H1 (cell line): Measurements from ENCODE around the gene COL4A2. TPM values are rescaled to one million over a fixed set of nuclear protein-coding genes. Genes with fewer than 3 reads are reported as not detected.

ENCODE experiments used
- CTCF ChIA-PET: fragments of 300-600 bp; sonication (Branson Sonifier 250); formaldehyde crosslinking; loops from one replicate; lab custom pipeline; 2021; ENCODE audit not compliant: partially characterized antibody; lab: Charles Lee
- POLR2A ChIA-PET: fragments of 300-600 bp; sonication (Branson Sonifier 250); formaldehyde crosslinking; loops from one replicate; lab custom pipeline; 2021; ENCODE audit warnings: inconsistent platforms; ENCODE audit not compliant: partially characterized antibody; lab: Charles Lee
- DNase-seq, 2 experiments: peaks; one replicate each; pipeline versions ENCODE4 v3.0.0 to v3.0.0-alpha.2; 2010 to 2022; ENCODE audit warnings: low spot score in 2 of 2, low read depth in 1 of 2, mixed read lengths in 1 of 2
- FAIRE-seq: peaks from 2 replicates; lab custom pipeline; 2011; peaks lifted over from hg19 to GRCh38; lab: Jason Lieb, UNC
- H2AFZ ChIP-seq: 2 replicates; pipeline ENCODE4 v1.8.1; 2012; ENCODE audit warnings: low read length, inconsistent platforms
- H2AK5ac ChIP-seq: 2 replicates; pipeline ENCODE4 v1.6.1; 2013; ENCODE audit warnings: low read depth, low read length
- H2BK120ac ChIP-seq: replicated peaks from 2 replicates; pipeline ENCODE3; 2013; ENCODE audit warnings: low read depth, low read length, inconsistent platforms
- H2BK12ac ChIP-seq: 2 replicates; pipeline ENCODE4 v1.6.1; 2013; ENCODE audit warnings: low read depth, low read length
- H2BK15ac ChIP-seq: 2 replicates; pipeline ENCODE4 v1.6.1; 2013; ENCODE audit warnings: low read length
- H2BK20ac ChIP-seq: 2 replicates; pipeline ENCODE4 v1.6.1; 2013; ENCODE audit warnings: low read length
- H2BK5ac ChIP-seq: 2 replicates; pipeline ENCODE4 v1.6.1; 2013; ENCODE audit warnings: low read depth, low read length
- H3K14ac ChIP-seq: 2 replicates; pipeline ENCODE4 v1.6.1; 2013; ENCODE audit warnings: inconsistent platforms; ENCODE audit not compliant: insufficient read length
- H3K18ac ChIP-seq: 2 replicates; pipeline ENCODE4 v1.6.1; 2013; ENCODE audit warnings: low read length; ENCODE audit errors: extremely low read depth
- H3K23ac ChIP-seq: 2 replicates; pipeline ENCODE4 v1.6.1; 2013; ENCODE audit warnings: inconsistent platforms; ENCODE audit not compliant: insufficient read length
- H3K23me2 ChIP-seq: 2 replicates; pipeline ENCODE4 v1.6.1; 2013; ENCODE audit warnings: low read depth, low read length
- H3K27ac ChIP-seq: 2 replicates; pipeline ENCODE4 v1.6.1; 2011; ENCODE audit warnings: low read depth, low read length, inconsistent platforms
- H3K27me3 ChIP-seq, 4 experiments: replicated peaks in 1 of 4; 1 replicate in 1 of 4; 2 replicates in 3 of 4; pipeline versions ENCODE4 v1.6.1 to v1.8.1; 2011 to 2013; ENCODE audit warnings: low read length in 3 of 4, mild to moderate bottlenecking in 3 of 4, inconsistent platforms in 2 of 4, mixed read lengths in 2 of 4, moderate library complexity in 1 of 4; ENCODE audit not compliant: control insufficient read depth in 3 of 4, insufficient read depth in 3 of 4; ENCODE audit errors: extremely low read depth in 1 of 4
- H3K36me3 ChIP-seq, 4 experiments: 2 replicates each; pipeline versions ENCODE4 v1.6.1 to v1.8.1; 2011 to 2013; ENCODE audit warnings: mild to moderate bottlenecking in 4 of 4, low read length in 3 of 4, moderate library complexity in 2 of 4, control low read depth in 1 of 4, inconsistent platforms in 1 of 4; ENCODE audit not compliant: insufficient read depth in 4 of 4, control insufficient read depth in 2 of 4
- H3K4ac ChIP-seq: replicated peaks from 2 replicates; pipeline ENCODE3; 2013; ENCODE audit warnings: low read length, low read depth, mixed read lengths, inconsistent platforms; ENCODE audit not compliant: insufficient read length
- H3K4me1 ChIP-seq, 4 experiments: replicated peaks in 1 of 4; 1 replicate in 1 of 4; 2 replicates in 3 of 4; pipeline versions ENCODE4 v1.6.1 to v1.8.1; 2011 to 2013; ENCODE audit warnings: low read length in 3 of 4, inconsistent platforms in 2 of 4, mixed read lengths in 1 of 4; ENCODE audit not compliant: insufficient read depth in 4 of 4, control insufficient read depth in 3 of 4
- H3K4me2 ChIP-seq, 2 experiments: 2 replicates each; pipeline versions ENCODE4 v1.6.1 to v1.8.1; 2011 to 2013; ENCODE audit warnings: low read depth in 2 of 2, low read length in 2 of 2, control low read depth in 1 of 2, inconsistent platforms in 1 of 2, mild to moderate bottlenecking in 1 of 2; ENCODE audit not compliant: insufficient read depth in 1 of 2
- H3K4me3 ChIP-seq, 4 experiments: fragments of 200-600, 300-600 bp in 1 of 4; sonication (generic), shearing (Covaris generic), sonication (Bioruptor Twin) in 1 of 4; 2 replicates each; pipeline versions ENCODE4 v1.5.1 to v1.8.1; 2011 to 2016; ENCODE audit warnings: low read length in 4 of 4, low read depth in 3 of 4, control low read depth in 2 of 4, inconsistent platforms in 2 of 4, mild to moderate bottlenecking in 2 of 4, mixed read lengths in 1 of 4, moderate library complexity in 1 of 4; ENCODE audit not compliant: insufficient read depth in 2 of 4; ENCODE audit errors: extremely low read depth in 1 of 4
- H3K56ac ChIP-seq: replicated peaks from 2 replicates; pipeline ENCODE3; 2013; ENCODE audit warnings: low read depth, mild to moderate bottlenecking, mixed read lengths, low read length, inconsistent platforms; ENCODE audit not compliant: insufficient read length
- H3K79me1 ChIP-seq: 2 replicates; pipeline ENCODE4 v1.6.1; 2013; ENCODE audit warnings: low read depth, low read length, control low read depth
- H3K79me2 ChIP-seq, 2 experiments: 2 replicates each; pipeline versions ENCODE4 v1.6.1 to v1.8.1; 2012 to 2013; ENCODE audit warnings: low read length in 2 of 2, mild to moderate bottlenecking in 2 of 2, inconsistent platforms in 1 of 2; ENCODE audit not compliant: insufficient read depth in 2 of 2, control insufficient read depth in 1 of 2
- H3K9ac ChIP-seq, 4 experiments: replicated peaks in 1 of 4; 1 replicate in 1 of 4; 2 replicates in 3 of 4; pipeline versions ENCODE4 v1.6.1 to v1.8.1; 2011 to 2013; ENCODE audit warnings: low read depth in 3 of 4, low read length in 3 of 4, control low read depth in 2 of 4, mild to moderate bottlenecking in 2 of 4, moderate library complexity in 2 of 4, inconsistent platforms in 1 of 4; ENCODE audit errors: extremely low read depth in 1 of 4
- H3K9me3 ChIP-seq, 2 experiments: 2 replicates each; pipeline versions ENCODE4 v1.6.1 to v1.8.1; 2012 to 2013; ENCODE audit warnings: mild to moderate bottlenecking in 2 of 2, moderate library complexity in 2 of 2, control low read depth in 1 of 2, inconsistent platforms in 1 of 2, low read depth in 1 of 2, low read length in 1 of 2, mixed read lengths in 1 of 2; ENCODE audit not compliant: insufficient read depth in 2 of 2
- H4K20me1 ChIP-seq, 2 experiments: replicated peaks in 1 of 2; 2 replicates each; pipeline versions ENCODE3 to v1.8.1; 2011 to 2013; ENCODE audit warnings: inconsistent platforms in 2 of 2, low read length in 2 of 2, mild to moderate bottlenecking in 1 of 2; ENCODE audit not compliant: insufficient read depth in 2 of 2, control insufficient read depth in 1 of 2
- H4K5ac ChIP-seq: 2 replicates; pipeline ENCODE4 v1.6.1; 2013; ENCODE audit warnings: low read length, low read depth, mixed read lengths, inconsistent platforms; ENCODE audit not compliant: insufficient read length
- H4K8ac ChIP-seq: 2 replicates; pipeline ENCODE4 v1.8.0; 2013; ENCODE audit warnings: mild to moderate bottlenecking, moderate library complexity, low read length, inconsistent platforms; ENCODE audit not compliant: insufficient read depth; ENCODE audit errors: extremely low read depth
- H4K91ac ChIP-seq: replicated peaks from 2 replicates; pipeline ENCODE3; 2013; ENCODE audit warnings: low read length, mixed read lengths, inconsistent platforms; ENCODE audit not compliant: insufficient read length
- CBX8 ChIP-seq: fragments of 300-800, 300-1000 bp; sonication (generic); IDR thresholded peaks from 2 replicates; pipeline ENCODE4 v1.7.1; 2016; ENCODE audit warnings: low read depth, low read length, borderline replicate concordance
- CREB1 ChIP-seq: IDR thresholded peaks from 2 replicates; pipeline ENCODE4 v1.6.1; 2012; ENCODE audit warnings: inconsistent platforms
- HDAC6 ChIP-seq: IDR thresholded peaks from one replicate; pipeline ENCODE4 v1.7.1; 2012; ENCODE audit warnings: low read depth, mild to moderate bottlenecking, inconsistent platforms, low read length, moderate library complexity
- PHF8 ChIP-seq: fragments of 200-600 bp; sonication (generic); conservative IDR thresholded peaks from 2 replicates; pipeline ENCODE4 v1.7.1; 2012; ENCODE audit warnings: low read depth, mild to moderate bottlenecking, inconsistent platforms, low read length, moderate library complexity
- RXRA ChIP-seq: IDR thresholded peaks from 2 replicates; pipeline ENCODE4 v1.6.1; 2011; ENCODE audit warnings: low read depth, mild to moderate bottlenecking, low read length, moderate library complexity; ENCODE audit not compliant: insufficient read depth
- WGBS, 2 experiments: shearing (Covaris generic) in 1 of 2; methylation state at CpG; one replicate each; pipeline versions ENCODE4 v1.1.6 to v1.1.7; 2013 to 2015; ENCODE audit warnings: low lambda C conversion rate in 2 of 2, mixed read lengths in 2 of 2, inconsistent platforms in 1 of 2, low coverage in 1 of 2, missing lambda C conversion rate in 1 of 2; ENCODE audit not compliant: insufficient replicate concordance in 2 of 2, insufficient coverage in 1 of 2, insufficient read length in 1 of 2; ENCODE audit errors: extremely low coverage in 1 of 2, missing lambda C conversion rate in 1 of 2; 5-methylcytosine and 5-hydroxymethylcytosine counted together
- polyA plus RNA-seq, 7 experiments: library from polyadenylated mRNA; depleted of rRNA in 3 of 7; stranded (reverse) in 5 of 7; unstranded in 2 of 7; fragments of >200 nt in 5 of 7; fragments of 200-250 nt in 2 of 7; gene quantifications; 1 replicate in 5 of 7; 2 replicates in 1 of 7; 4 replicates in 1 of 7; pipeline versions ENCODE4 v1.2.1 to v1.2.3, GENCODE V29; 2011 to 2013; ENCODE audit warnings: missing spikeins in 2 of 7, mixed read lengths in 2 of 7
- total RNA-seq: library from RNA; stranded (reverse); fragmentation: NEBNext Ultra II Directional; extraction: Animal tissue kit (Norgen Biotek cat#: 25700); gene quantifications from 2 replicates; pipeline ENCODE4 v1.2.1, GENCODE V29; 2021
- TF ChIP-seq, protein P1 (sequence below), 3 experiments: IDR thresholded peaks; 1 replicate in 2 of 3; 2 replicates in 1 of 3; pipeline versions ENCODE4 v1.5.1 to v1.6.1; 2011; ENCODE audit warnings: low read length in 3 of 3, mild to moderate bottlenecking in 3 of 3, inconsistent platforms in 2 of 3, low read depth in 1 of 3, moderate library complexity in 1 of 3; ENCODE audit not compliant: insufficient read depth in 1 of 3; ENCODE audit errors: control extremely low read depth in 1 of 3
- TF ChIP-seq, protein P2 (sequence below): IDR thresholded peaks from 2 replicates; pipeline ENCODE4 v1.6.1; 2012; ENCODE audit warnings: low read length, inconsistent platforms

COL4A2 gene
- total and polyA plus RNA-seq, 2 of the 8 experiments (the other 6 are each of a cell fraction or from before 2014, with no cell fraction given): 80.4 to 87.3 TPM

DNA sequence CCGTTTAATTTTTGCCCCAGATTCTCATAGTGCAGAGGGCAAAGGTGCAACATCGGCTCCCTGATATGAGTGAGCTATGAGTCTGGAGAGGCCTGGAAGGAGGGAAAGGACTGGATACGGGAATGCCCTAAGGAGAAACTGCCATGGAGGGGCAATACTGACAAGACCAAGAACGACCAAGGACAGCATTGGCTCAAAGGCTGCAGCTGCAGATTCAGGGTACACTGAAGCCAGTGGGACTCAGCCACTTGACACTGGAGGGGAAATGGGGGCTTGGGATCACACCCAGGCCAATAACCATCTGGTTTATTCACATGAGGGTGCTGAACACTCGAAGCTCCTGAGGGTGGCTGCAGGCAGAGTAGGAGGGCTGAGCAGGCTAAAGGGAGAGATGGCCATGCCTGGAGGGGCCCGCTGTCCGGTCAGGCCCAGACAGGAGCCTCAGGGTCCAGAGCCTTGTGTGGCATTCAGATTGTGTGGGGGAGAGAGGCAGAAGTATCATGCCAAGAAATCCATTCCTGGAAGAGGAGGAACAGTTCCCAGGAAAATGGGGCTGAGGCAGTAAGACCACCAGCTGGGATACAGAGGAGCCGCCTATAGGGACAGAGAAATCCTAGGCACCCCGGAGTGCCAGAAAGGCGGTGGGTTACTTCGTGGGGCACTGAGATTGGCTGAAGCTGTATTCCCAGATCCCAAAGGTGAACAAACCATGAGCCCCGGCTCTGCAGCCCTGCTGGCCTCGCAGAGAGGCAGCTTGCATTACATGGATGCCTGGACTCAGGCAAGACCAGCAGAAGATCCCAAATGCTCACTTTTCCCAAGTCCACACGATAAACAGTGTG lies 20.9 kb upstream of the COL4A2 start:
- Histone ChIP-seq H2BK5ac (no peak overlapping the region), H3K36me3 (no peaks in the 10 kb centered on the region), H2AFZ (no peak overlapping the region), H3K9ac (no peak overlapping the region), H3K56ac (no peak overlapping the region), H3K4ac (no peak overlapping the region), H3K79me1 (peaks cover 3% of the 10 kb centered on the region), H3K9me3 (no peaks in the 10 kb centered on the region), H3K79me2 (peaks cover 0 to 3% of the 10 kb centered on the region in 2 experiments; a peak in 1 of 4 replicates), H4K5ac (no peak overlapping the region), H3K27me3 (no peaks in the 10 kb centered on the region), H2BK12ac (no peak overlapping the region), H2BK15ac (no peak overlapping the region), H2AK5ac (no peak overlapping the region), H3K4me1 (no peaks in the 10 kb centered on the region), H2BK120ac (no peak overlapping the region), H3K23me2 (no peaks in the 10 kb centered on the region), H4K8ac (no peak overlapping the region), H3K18ac (no peak overlapping the region; the same call in 1 of the 2 replicates), H3K14ac (no peak overlapping the region), H2BK20ac (no peak overlapping the region), H3K27ac (no peak overlapping the region), H3K4me2 (no peak overlapping the region), H4K20me1 (peaks cover 0 to 5% of the 10 kb centered on the region in 2 experiments), H3K23ac (no peak overlapping the region), H3K4me3 (no peak overlapping the region), H4K91ac (no peak overlapping the region)
- no peak for FAIRE-seq
- ChIA-PET POLR2A (interaction anchor here (0.9 kb wide), 1 partner anchor 10 kb away, joined by 3 read pairs; no protein-coding TSS in a partner anchor), CTCF (interaction anchor here (0.9 to 2.3 kb wide), 7 partner anchors 10 to 37 kb away, joined by 3 to 9 read pairs (median 3); no protein-coding TSS in a partner anchor)
- no peak for DNase-seq
- 92% methylated on average over 14 of the region's 14 CpGs; no CpG with 5 or more reads in 1 of the 2 experiments for WGBS, 2 experiments
- TF ChIP-seq CBX8 (no peak), CREB1 (no peak), RXRA (no peak), PHF8 (no peak), HDAC6 (no peak)
- TF ChIP-seq, protein P1, sequence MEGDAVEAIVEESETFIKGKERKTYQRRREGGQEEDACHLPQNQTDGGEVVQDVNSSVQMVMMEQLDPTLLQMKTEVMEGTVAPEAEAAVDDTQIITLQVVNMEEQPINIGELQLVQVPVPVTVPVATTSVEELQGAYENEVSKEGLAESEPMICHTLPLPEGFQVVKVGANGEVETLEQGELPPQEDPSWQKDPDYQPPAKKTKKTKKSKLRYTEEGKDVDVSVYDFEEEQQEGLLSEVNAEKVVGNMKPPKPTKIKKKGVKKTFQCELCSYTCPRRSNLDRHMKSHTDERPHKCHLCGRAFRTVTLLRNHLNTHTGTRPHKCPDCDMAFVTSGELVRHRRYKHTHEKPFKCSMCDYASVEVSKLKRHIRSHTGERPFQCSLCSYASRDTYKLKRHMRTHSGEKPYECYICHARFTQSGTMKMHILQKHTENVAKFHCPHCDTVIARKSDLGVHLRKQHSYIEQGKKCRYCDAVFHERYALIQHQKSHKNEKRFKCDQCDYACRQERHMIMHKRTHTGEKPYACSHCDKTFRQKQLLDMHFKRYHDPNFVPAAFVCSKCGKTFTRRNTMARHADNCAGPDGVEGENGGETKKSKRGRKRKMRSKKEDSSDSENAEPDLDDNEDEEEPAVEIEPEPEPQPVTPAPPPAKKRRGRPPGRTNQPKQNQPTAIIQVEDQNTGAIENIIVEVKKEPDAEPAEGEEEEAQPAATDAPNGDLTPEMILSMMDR (IDR thresholded peaks at IDR 0.05; ENCODE audit: control extremely low read depth in 1 of 3, insufficient read depth in 1 of 3, low read depth in 1 of 3, low read length in 3 of 3): no peak
- TF ChIP-seq, protein P2, sequence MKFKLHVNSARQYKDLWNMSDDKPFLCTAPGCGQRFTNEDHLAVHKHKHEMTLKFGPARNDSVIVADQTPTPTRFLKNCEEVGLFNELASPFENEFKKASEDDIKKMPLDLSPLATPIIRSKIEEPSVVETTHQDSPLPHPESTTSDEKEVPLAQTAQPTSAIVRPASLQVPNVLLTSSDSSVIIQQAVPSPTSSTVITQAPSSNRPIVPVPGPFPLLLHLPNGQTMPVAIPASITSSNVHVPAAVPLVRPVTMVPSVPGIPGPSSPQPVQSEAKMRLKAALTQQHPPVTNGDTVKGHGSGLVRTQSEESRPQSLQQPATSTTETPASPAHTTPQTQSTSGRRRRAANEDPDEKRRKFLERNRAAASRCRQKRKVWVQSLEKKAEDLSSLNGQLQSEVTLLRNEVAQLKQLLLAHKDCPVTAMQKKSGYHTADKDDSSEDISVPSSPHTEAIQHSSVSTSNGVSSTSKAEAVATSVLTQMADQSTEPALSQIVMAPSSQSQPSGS: no peak
